HepG2 (cell line): ENCODE results near the gene GPER1. TPM values are rescaled to one million over a fixed set of nuclear protein-coding genes. Genes with fewer than 3 reads are reported as not detected.

ENCODE experiments used
- ATAC-seq: fragments of 200-7000 bp; cut with Tn5 transposase; 3 replicates; pipeline ENCODE4 v1.9.1; 2020; ENCODE audit warnings: mild to moderate bottlenecking, moderate library complexity
- BruUV-seq: library from RNA; stranded (reverse); fragments of 400-500 nt; replicated peaks from 2 replicates; lab custom pipeline; 2021; lab: Mats Ljungman, UMichigan
- CTCF ChIA-PET: fragments of 300-600 bp; formaldehyde crosslinking; extraction: SDS; loops from one replicate; lab custom pipeline; 2021; ENCODE audit warnings: low total read pairs, inconsistent platforms, low intra/inter-chr PET ratio; lab: Yijun Ruan, JAX
- POLR2A ChIA-PET: fragments of 350-600 bp; sonication (Branson Sonifier 250); formaldehyde crosslinking; loops from one replicate; lab custom pipeline; 2020; ENCODE audit warnings: antibody characterized with exemption, inconsistent platforms; lab: Yijun Ruan, JAX
- DNase-seq: peaks from one replicate; pipeline ENCODE4 v3.0.0-alpha.2; 2015; ENCODE audit warnings: low spot score
- FAIRE-seq: peaks from 3 replicates; lab custom pipeline; 2011; peaks lifted over from hg19 to GRCh38; lab: Jason Lieb, UNC
- H2AFZ ChIP-seq: one replicate; pipeline ENCODE4 v1.6.1; 2011; ENCODE audit warnings: low read length, inconsistent platforms
- H3K27ac ChIP-seq: fragments of 300-600 bp; 3 replicates; pipeline ENCODE4 v1.8.0; 2011; ENCODE audit warnings: mixed run types, mild to moderate bottlenecking, mixed read lengths, low read length, inconsistent platforms; ENCODE audit not compliant: insufficient read depth; ENCODE audit errors: extremely low read length
- H3K27me3 ChIP-seq, 2 experiments: fragments of 200-600 bp in 1 of 2; 2 replicates in 1 of 2; 3 replicates in 1 of 2; pipeline versions ENCODE4 v1.6.0 to v1.8.0; 2011; ENCODE audit warnings: low read length in 2 of 2, mild to moderate bottlenecking in 2 of 2, moderate library complexity in 2 of 2, inconsistent platforms in 1 of 2; ENCODE audit not compliant: insufficient read depth in 2 of 2, control insufficient read depth in 1 of 2
- H3K36me3 ChIP-seq, 2 experiments: fragments of 200-600 bp in 1 of 2; replicated peaks in 1 of 2; 2 replicates in 1 of 2; 3 replicates in 1 of 2; pipeline versions ENCODE4 v1.5.1 to v1.8.0; 2011; ENCODE audit warnings: low read length in 2 of 2, inconsistent platforms in 1 of 2; ENCODE audit not compliant: insufficient read depth in 2 of 2, control insufficient read depth in 1 of 2
- H3K4me1 ChIP-seq: 2 replicates; pipeline ENCODE4 v1.5.1; 2012; ENCODE audit warnings: low read length, inconsistent platforms; ENCODE audit not compliant: insufficient read depth
- H3K4me2 ChIP-seq: 2 replicates; pipeline ENCODE4 v1.6.0; 2011; ENCODE audit warnings: low read depth, low read length, inconsistent platforms
- H3K4me3 ChIP-seq, 3 experiments: fragments of 200-600 bp in 1 of 3; sonication (generic), shearing (Covaris generic) in 1 of 3; replicated peaks in 1 of 3; 2 replicates each; pipeline ENCODE4 v1.5.1; 2011 to 2016; ENCODE audit warnings: low read length in 3 of 3, inconsistent platforms in 2 of 3, low read depth in 2 of 3, mild to moderate bottlenecking in 2 of 3, control low read depth in 1 of 3, mixed read lengths in 1 of 3; ENCODE audit not compliant: insufficient read depth in 1 of 3
- H3K79me2 ChIP-seq: one replicate; pipeline ENCODE4 v1.6.1; 2011; ENCODE audit warnings: low read length, inconsistent platforms; ENCODE audit not compliant: insufficient read depth
- H3K9ac ChIP-seq: 2 replicates; pipeline ENCODE4 v1.6.0; 2011; ENCODE audit warnings: mild to moderate bottlenecking, low read depth, low read length, inconsistent platforms; ENCODE audit not compliant: insufficient read depth
- H3K9me3 ChIP-seq: 2 replicates; pipeline ENCODE4 v1.5.1; 2012; ENCODE audit warnings: mild to moderate bottlenecking, low read length
- H4K20me1 ChIP-seq: 2 replicates; pipeline ENCODE4 v1.6.0; 2011; ENCODE audit warnings: inconsistent platforms, mild to moderate bottlenecking, low read length, moderate library complexity; ENCODE audit not compliant: insufficient read depth
- DMAP1 ChIP-seq: IDR thresholded peaks from 2 replicates; pipeline ENCODE4 v1.6.1; 2016
- DNMT3B ChIP-seq: conservative IDR thresholded peaks from 2 replicates; pipeline ENCODE4 v1.6.1; 2016; ENCODE audit warnings: missing biosample characterization, control low read depth
- FOXA1 ChIP-seq, 2 experiments: fragments of 450-650 bp in 1 of 2; sonication (generic) in 1 of 2; formaldehyde crosslinking in 1 of 2; IDR thresholded peaks; 2 replicates each; pipeline versions ENCODE4 v1.4.0 to v1.6.1; 2016 to 2020; ENCODE audit warnings: missing genetic modification reagents in 1 of 2
- HNF4A ChIP-seq: sonication (generic); formaldehyde crosslinking; IDR thresholded peaks from 2 replicates; pipeline ENCODE4 v1.4.0; 2020; ENCODE audit warnings: missing genetic modification reagents
- HNRNPL ChIP-seq: fragments of 200-400 bp; formaldehyde crosslinking; IDR thresholded peaks from 2 replicates; pipeline ENCODE4 v1.6.1; 2017; ENCODE audit warnings: mild to moderate bottlenecking, low read depth, low read length
- HOXD1 ChIP-seq: sonication (generic); formaldehyde crosslinking; IDR thresholded peaks from 2 replicates; pipeline ENCODE4 v1.5.0; 2020; ENCODE audit warnings: missing genetic modification reagents
- NFE2L1 ChIP-seq: sonication (generic); formaldehyde crosslinking; IDR thresholded peaks from 2 replicates; pipeline ENCODE4 v1.4.0; 2020; ENCODE audit warnings: missing genetic modification reagents, mild to moderate bottlenecking, borderline replicate concordance
- NFE2L2 ChIP-seq: fragments of 150-350 bp; IDR thresholded peaks from 2 replicates; pipeline ENCODE4 v1.6.1; 2014; ENCODE audit warnings: low read length
- POLR2AphosphoS2 ChIP-seq: IDR thresholded peaks from 2 replicates; pipeline ENCODE4 v1.6.1; 2011; ENCODE audit warnings: low read depth, low read length, improper control_type of control experiment
- TCF7 ChIP-seq: sonication (generic); IDR thresholded peaks from 2 replicates; pipeline ENCODE4 v1.6.1; 2016; ENCODE audit warnings: antibody characterized with exemption, low read depth
- XBP1 ChIP-seq: sonication (generic); formaldehyde crosslinking; IDR thresholded peaks from 2 replicates; pipeline ENCODE4 v1.5.0; 2020; ENCODE audit warnings: missing genetic modification reagents
- ZFYVE20 ChIP-seq: sonication (generic); formaldehyde crosslinking; IDR thresholded peaks from 2 replicates; pipeline ENCODE4 v1.8.0; 2023; ENCODE audit warnings: low read depth, mild to moderate bottlenecking, moderate library complexity, missing genetic modification reagents, borderline replicate concordance
- ZNF496 ChIP-seq: sonication (generic); formaldehyde crosslinking; IDR thresholded peaks from 2 replicates; pipeline ENCODE4 v1.8.1; 2023; ENCODE audit warnings: mild to moderate bottlenecking, moderate library complexity, missing genetic modification reagents; ENCODE audit not compliant: insufficient replicate concordance
- ZNF547 ChIP-seq: sonication (generic); formaldehyde crosslinking; IDR thresholded peaks from 2 replicates; pipeline ENCODE4 v1.5.1; 2020; ENCODE audit warnings: mild to moderate bottlenecking, missing genetic modification reagents
- ZNF598 ChIP-seq: sonication (generic); formaldehyde crosslinking; IDR thresholded peaks from 2 replicates; pipeline ENCODE4 v1.5.1; 2020; ENCODE audit warnings: mild to moderate bottlenecking, missing genetic modification reagents, borderline replicate concordance
- ZNF704 ChIP-seq: sonication (generic); formaldehyde crosslinking; IDR thresholded peaks from 2 replicates; pipeline ENCODE4 v1.8.1; 2023; ENCODE audit warnings: mild to moderate bottlenecking, inconsistent platforms, moderate library complexity, missing genetic modification reagents, borderline replicate concordance
- WGBS: methylation state at CpG from one replicate; pipeline ENCODE4 v1.1.6; 2017; ENCODE audit warnings: low lambda C conversion rate; 5-methylcytosine and 5-hydroxymethylcytosine counted together
- in situ Hi-C: cut with HindIII; loops from 2 replicates; pipeline ENCODE4 v1.10.0; 2017; ENCODE audit warnings: low pct_unique_long_range_greater_than_20kb; ENCODE audit not compliant: extremely low pct_ligation_motif_present
- intact Hi-C: fragments of 100-400 bp; cut with micrococcal nuclease; formaldehyde crosslinking; loops from one replicate; pipeline ENCODE4 v1.10.0; 2022; ENCODE audit not compliant: unreplicated experiment
- polyA plus RNA-seq, 8 experiments: library from polyadenylated mRNA; depleted of rRNA in 3 of 8; stranded (reverse) in 7 of 8; unstranded in 1 of 8; fragments of >200 nt; fragmentation: Illumina TruSeq in 4 of 8; extraction: Trizol in 4 of 8; gene quantifications; 2 replicates each; pipeline versions ENCODE4 v1.2.1 to v1.2.3, GENCODE V29; 2011 to 2016; ENCODE audit warnings: low read depth in 4 of 8, missing spikeins in 1 of 8, mixed read lengths in 1 of 8; ENCODE audit not compliant: insufficient read depth in 1 of 8
- total RNA-seq, 5 experiments: library from RNA; depleted of rRNA; stranded (reverse); fragments of >200 nt; fragmentation: Illumina TruSeq; extraction: Trizol; gene quantifications; 2 replicates each; pipeline ENCODE4 v1.2.3, GENCODE V29; 2016; ENCODE audit warnings: low read depth in 1 of 5

The GPER1 gene
- total and polyA plus RNA-seq, 2 of the 13 experiments (the other 11 are each of a cell fraction or from before 2014, with no cell fraction given), result 12.7 to 19.7 TPM

- TF ChIP-seq ZNF704 (0 out of 2 replicates have a peak, but pooled peaks have one; percentile 3), ZNF547 (no peak)
- Histone ChIP-seq H3K9me3 (no peaks in the 10 kb centered on the region), H3K79me2 (no peaks in the 10 kb centered on the region), H3K27me3 (no peaks in the 10 kb centered on the region), H3K4me3 (no peak overlapping the region), H4K20me1 (no peaks in the 10 kb centered on the region), H2AFZ (no peak overlapping the region), H3K27ac (no peak overlapping the region), H3K4me2 (no peak overlapping the region), H3K9ac (no peak overlapping the region), H3K36me3 (peaks cover 0 to 4% of the 10 kb centered on the region in 2 experiments; a peak in 2 of 5 replicates), H3K4me1 (peaks cover 34% of the 10 kb centered on the region)
- ChIA-PET POLR2A (interaction anchor here (0.7 to 3.0 kb wide), 9 partner anchors 20 to 95 kb away, joined by 3 to 45 read pairs (median 3); partner anchors contain the start of genes COX19, CYP2W1, GPR146 and ZFAND2A), CTCF (interaction anchor here (1.6 to 3.7 kb wide), 2 partner anchors 45 to 71 kb away, joined by 7 to 65 read pairs; no protein-coding TSS in a partner anchor)
- BruUV-seq, result no TSS peak
- 98% methylated on average over 4 of the region's 12 CpGs for WGBS
- FAIRE-seq (no peak), ATAC-seq (no peak), DNase-seq (no peak)
- in situ Hi-C loops, result loop anchor here (5.0 kb wide), 1 partner anchor 73 kb away; no protein-coding TSS in a partner anchor
- intact Hi-C loops, result loop anchor here (1.0 kb wide), 1 partner anchor 72 kb away; no protein-coding TSS in a partner anchor
Observed at GRCh38 chr7:1065263-1065584, 22.7 kb upstream of the GPER1 start.

GRCh38 chr7:1065585-1066241, 22.2 kb upstream of the GPER1 start:
- Histone ChIP-seq H3K36me3 (peaks cover 0 to 4% of the 10 kb centered on the region in 2 experiments; a peak in 2 of 5 replicates), H2AFZ (no peak overlapping the region), H3K9ac (no peak overlapping the region), H3K4me3 (no peak overlapping the region), H3K27me3 (no peaks in the 10 kb centered on the region), H3K79me2 (no peaks in the 10 kb centered on the region), H4K20me1 (no peaks in the 10 kb centered on the region), H3K27ac (no peak overlapping the region), H3K4me1 (peaks cover 34% of the 10 kb centered on the region), H3K9me3 (no peaks in the 10 kb centered on the region), H3K4me2 (peak overlapping the region; percentile 48; the same call in 1 of the 2 replicates)
- ChIA-PET CTCF (interaction anchor here (1.2 to 3.7 kb wide), 3 partner anchors 45 to 72 kb away, joined by 5 to 65 read pairs (median 7); no protein-coding TSS in a partner anchor), POLR2A (interaction anchor here (0.7 to 3.0 kb wide), 8 partner anchors 20 to 95 kb away, joined by 3 to 45 read pairs (median 4); partner anchors contain the start of genes COX19, CYP2W1, GPR146 and ZFAND2A)
- no peak for FAIRE-seq
- peak; percentile 46 for DNase-seq
- WGBS, result 51% methylated on average over 10 of the region's 48 CpGs
- in situ Hi-C loops (loop anchor here (5.0 kb wide), 1 partner anchor 73 kb away; no protein-coding TSS in a partner anchor), intact Hi-C loops (loop anchor here (1.0 kb wide), 1 partner anchor 72 kb away; no protein-coding TSS in a partner anchor)
- BruUV-seq, result no TSS peak
- ATAC-seq, result peak; percentile 94
- TF ChIP-seq ZNF598 (CRISPR knock-in tag) (no peak), DNMT3B (CRISPR knock-in tag) (no peak), HNRNPL (no peak), XBP1 (CRISPR knock-in tag) (no peak), FOXA1 (IDR thresholded peaks at IDR 0.05) (no peak), FOXA1 (CRISPR knock-in tag; IDR thresholded peaks at IDR 0.05) (no peak), TCF7 (no peak), HNF4A (CRISPR knock-in tag) (no peak), NFE2L2 (no peak), NFE2L1 (CRISPR knock-in tag) (no peak), ZNF496 (no peak), ZFYVE20 (no peak), DMAP1 (no peak), HOXD1 (CRISPR knock-in tag) (0 out of 2 replicates have a peak, but pooled peaks have one; percentile 24), POLR2AphosphoS2 (no peak)
